ENCODE results near the gene UCP3.
"Not testable (repeated sequence)": the region's sequence is repeated elsewhere in the genome, so short reads cannot be mapped to it uniquely, and the experiment has no call there.

UCP3 gene

DNA sequence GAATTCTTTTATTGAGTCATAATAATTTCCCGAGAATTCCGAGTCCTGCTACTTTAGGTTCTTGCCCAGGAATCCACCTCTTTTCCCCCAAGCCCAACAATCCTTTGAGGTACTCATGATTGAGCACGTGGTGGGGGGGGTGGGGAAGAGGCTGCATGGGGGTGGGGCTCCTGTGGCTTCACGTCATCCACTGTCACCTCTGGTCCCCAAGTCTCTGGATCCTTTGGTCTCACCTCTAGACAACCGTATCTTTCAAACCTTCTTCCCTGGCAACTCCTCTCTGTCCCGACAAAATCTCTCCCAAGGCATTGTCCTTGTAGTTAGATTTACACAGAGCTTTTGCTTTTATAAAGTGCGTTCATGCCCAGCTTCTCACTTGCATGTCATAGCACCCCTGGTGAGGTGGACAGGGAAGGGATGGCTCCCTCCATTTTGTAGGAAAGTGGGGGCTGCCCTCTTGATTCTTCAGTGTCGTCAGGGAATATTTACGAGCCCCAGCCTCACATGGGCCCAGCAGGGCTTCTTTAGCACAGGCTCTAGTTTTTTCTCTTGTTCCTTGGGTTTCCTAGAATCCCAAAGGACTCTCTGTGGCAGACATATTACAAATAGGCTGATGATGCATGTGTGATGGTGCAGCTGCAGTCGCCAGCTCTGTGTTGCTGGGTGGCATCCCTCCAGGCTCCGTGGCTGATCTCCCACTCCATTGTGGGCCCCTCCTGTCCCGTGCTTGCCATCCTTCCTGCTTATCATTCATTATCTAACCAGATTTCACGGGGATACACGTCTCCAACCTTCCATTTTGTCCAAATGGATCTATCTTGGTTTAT lies 8.4 kb downstream of the UCP3 start:
- no peak for DNase-seq

GRCh38 chr11:73999581-74000306 lies 9.1 kb downstream of the UCP3 start:
- no peak for DNase-seq

GRCh38 chr11:73998846-73999575 lies 9.9 kb downstream of the UCP3 start:
- DNase-seq = no peak

- no peak for DNase-seq
Measured at GRCh38 chr11:73997120-73997770, 11.6 kb downstream of the UCP3 start.

GRCh38 chr11:73996161-73996747 lies 12.6 kb downstream of the UCP3 start:
- peak in 1 of 5 experiments; percentile 41 for DNase-seq

DNA sequence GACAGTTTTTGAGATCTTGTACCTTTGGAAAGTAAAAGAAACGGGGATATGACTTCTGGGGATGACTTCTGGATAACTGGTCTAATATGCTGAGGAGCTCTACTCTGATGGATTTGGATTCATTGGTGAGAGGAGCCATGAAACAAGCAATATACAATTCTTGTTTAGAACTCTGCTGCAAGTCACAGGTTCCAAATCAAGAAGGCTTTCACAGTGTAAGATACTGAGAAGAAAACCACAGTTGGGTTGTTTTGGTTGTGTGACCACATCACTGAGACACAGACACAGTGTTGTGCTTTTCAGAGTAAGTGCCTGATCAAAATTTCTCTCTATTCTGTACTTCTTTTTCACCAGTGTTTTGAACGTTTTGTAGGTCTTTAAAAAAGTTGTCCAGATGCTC lies 13.2 kb downstream of the UCP3 start:
- DNase-seq = peak in 3 of 5 experiments; percentile 32 to 89 (median 65)

- peak in 2 of 5 experiments; percentile 70 to 92 for DNase-seq
Measured at GRCh38 chr11:73995247-73995646, 13.6 kb downstream of the UCP3 start.

- no peak for DNase-seq
Measured at GRCh38 chr11:73991471-73992006, 17.3 kb downstream of the UCP3 start.

- no peak for DNase-seq
Measured at GRCh38 chr11:73990730-73991129, 18.2 kb downstream of the UCP3 start.

GRCh38 chr11:73989156-73989555 lies 19.7 kb downstream of the UCP3 start:
- DNase-seq = no peak

GRCh38 chr11:73988227-73988626 lies 20.7 kb downstream of the UCP3 start:
- DNase-seq = no peak

DNA sequence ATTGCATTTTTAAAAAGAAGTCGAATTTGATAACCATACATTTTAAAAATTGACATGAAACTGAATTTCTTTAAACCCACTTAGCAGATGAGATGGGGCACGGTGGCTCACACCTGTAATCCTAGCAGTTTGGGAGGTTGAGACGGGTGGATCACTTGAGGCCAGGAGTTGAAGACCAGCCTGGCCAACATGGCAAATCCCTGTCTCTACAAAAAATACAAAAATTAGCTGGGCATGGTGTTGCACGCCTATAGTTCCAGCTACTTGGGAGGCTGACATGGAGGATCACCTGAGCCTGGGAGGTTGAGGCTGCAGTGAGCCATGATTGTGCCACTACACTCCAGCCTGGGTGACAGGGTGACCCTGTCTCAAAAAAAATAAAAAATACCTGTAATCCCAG lies 23.2 kb downstream of the UCP3 start:
- DNase-seq = not testable (repeated sequence)

GRCh38 chr11:73983741-73984538 lies 24.9 kb downstream of the UCP3 start:
- no peak for DNase-seq

DNA sequence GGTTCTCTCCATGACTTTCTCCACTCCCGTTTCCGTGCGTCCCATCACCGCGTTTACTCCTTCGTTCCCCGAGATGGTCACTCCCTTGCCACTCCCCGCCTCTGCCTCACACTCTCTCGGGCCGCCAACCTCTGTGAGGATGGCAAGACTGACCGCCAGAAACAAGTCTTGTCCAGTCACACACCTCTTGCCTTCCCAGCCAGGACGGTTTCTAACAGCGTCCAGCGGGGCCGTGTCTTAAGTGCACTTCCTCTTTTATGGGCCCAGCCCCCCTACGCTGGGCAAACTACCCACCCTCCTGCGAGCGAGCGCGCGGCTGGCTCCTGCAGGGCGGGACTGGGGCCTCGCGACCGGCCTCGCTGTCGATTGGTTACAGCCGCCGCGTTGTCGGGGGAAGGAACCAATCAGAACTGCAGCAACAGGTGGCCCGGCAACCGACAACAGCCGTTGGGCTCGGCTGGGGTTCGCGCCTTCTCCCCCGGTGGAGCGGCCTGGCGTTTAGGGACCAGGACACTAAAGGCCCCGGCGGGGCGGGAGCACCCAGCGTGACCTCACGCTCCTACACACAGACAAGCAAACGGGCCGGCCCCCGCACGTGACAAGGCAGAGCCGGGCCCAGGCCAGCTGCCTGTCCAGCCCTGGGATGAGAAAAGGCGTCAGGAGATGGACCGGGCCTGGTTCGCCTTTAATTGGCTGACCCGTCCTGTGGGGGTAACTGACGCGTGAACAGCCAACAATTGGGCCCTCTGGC lies 25.7 kb downstream of the UCP3 start:
- peak; percentile 83 to 98 (median 90) for DNase-seq

GRCh38 chr11:73982595-73982989 lies 26.3 kb downstream of the UCP3 start, which contains the start of gene UCP2:
TSS of gene UCP2 (minus strand) at chr11:73982843. CDS start at chr11:73978378, 4,465 bp downstream.
- DNase-seq = peak; percentile 59 to 88 (median 79)

GRCh38 chr11:73981051-73981805 lies 27.7 kb downstream of the UCP3 start:
- no peak for DNase-seq

DNA sequence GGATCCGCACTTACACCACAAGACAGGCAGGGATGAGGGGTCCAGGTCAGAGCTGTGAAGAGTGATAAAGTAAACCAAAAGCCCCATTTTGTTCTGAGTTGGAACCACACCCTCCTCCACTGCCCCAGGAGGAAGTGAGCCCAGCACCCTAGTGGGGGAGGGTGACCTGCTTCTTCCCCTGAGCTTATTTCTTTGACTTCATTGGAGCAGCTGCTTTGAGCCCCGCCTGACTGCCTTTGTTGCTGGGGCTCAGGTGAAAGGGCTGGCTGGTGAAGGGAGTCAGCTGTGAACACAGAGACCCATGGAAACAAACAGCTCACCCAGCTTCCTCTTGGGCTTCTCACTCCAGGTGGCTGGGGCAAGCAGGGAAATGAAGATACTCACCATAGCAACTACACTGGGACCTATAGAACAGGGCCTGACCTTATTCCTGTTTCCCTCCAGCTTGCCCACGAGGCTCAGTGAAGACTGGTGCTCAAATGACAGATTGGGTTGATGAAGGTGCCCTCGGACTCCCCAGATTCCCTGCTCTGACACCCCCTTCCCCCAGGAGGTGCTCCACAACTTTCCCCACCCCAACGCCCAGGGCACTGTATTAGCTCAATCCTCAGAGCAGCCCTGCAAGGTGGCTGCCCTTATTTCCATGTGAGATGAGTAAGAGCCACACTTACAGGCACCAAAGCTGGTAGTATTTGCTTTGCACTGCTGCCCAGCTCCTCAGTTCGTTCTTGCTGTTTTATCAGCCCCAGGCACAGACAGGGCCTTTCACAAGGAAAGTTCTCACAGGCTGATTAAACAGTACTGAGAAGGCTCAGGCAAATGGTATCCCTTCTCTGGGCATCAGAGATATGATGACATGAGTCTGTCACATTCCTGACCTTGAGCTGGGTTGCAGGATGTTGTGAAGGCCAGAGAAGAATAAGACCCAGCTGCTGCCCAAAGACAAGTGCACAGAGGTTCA lies 28.6 kb downstream of the UCP3 start:
- DNase-seq = peak; percentile 26 to 94 (median 71)

DNA sequence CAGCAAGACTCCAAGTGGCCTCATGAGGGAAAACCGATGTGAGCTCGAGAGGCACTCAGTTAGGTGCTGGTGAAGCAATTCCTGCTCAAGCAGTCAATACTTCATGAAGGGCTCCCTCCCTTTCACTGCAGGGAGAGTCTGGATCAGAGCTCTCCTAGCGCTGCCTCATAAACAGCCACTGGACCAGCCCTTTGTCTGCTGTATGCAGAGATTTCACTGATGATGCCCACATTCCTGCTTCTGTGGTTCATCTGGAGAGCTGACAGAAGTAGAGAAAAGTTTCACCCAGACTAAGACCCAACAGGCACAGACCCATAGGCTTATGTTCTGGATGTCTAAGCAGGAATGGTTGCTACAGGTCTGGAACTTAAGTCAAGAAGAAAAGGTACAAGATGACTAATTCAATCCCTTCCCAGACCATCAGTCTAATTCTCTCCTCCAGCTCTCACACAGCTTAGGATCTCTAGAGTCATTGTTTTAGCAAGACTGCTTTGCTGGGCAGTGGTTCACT lies 30.3 kb downstream of the UCP3 start:
- peak in 1 of 5 experiments; percentile 42 for DNase-seq
